ENCODE measurements around the gene CHD6.

CHD6 gene

GRCh38 chr20:41507436-41507835 lies 110.7 kb downstream of the CHD6 start:
- no peak for DNase-seq (ENCODE audit: low read depth)

GRCh38 chr20:41506192-41506915 lies 111.8 kb downstream of the CHD6 start:
- DNase-seq (ENCODE audit: low read depth) = no peak

- DNase-seq (ENCODE audit: low read depth) = no peak
Measured at GRCh38 chr20:41505184-41505583, 113.0 kb downstream of the CHD6 start.

GRCh38 chr20:41501376-41501775 lies 116.8 kb downstream of the CHD6 start:
- no peak for DNase-seq (ENCODE audit: low read depth)

- no peak for DNase-seq (ENCODE audit: low read depth)
Measured at GRCh38 chr20:41499961-41500725, 118.0 kb downstream of the CHD6 start.

- DNase-seq (ENCODE audit: low read depth) = no peak
Measured at GRCh38 chr20:41499064-41499463, 119.1 kb downstream of the CHD6 start.

GRCh38 chr20:41497186-41497895 lies 120.8 kb downstream of the CHD6 start:
- DNase-seq (ENCODE audit: low read depth) = no peak

GRCh38 chr20:41494451-41494850 lies 123.7 kb downstream of the CHD6 start:
- DNase-seq (ENCODE audit: low read depth) = no peak

- DNase-seq (ENCODE audit: low read depth) = no peak
Measured at GRCh38 chr20:41483553-41483930, 134.6 kb downstream of the CHD6 start.

- DNase-seq (ENCODE audit: low read depth) = no peak
Measured at GRCh38 chr20:41482647-41483552, 135.3 kb downstream of the CHD6 start.

GRCh38 chr20:41480054-41480770 lies 138.0 kb downstream of the CHD6 start:
- DNase-seq (ENCODE audit: low read depth) = no peak

GRCh38 chr20:41479113-41479512 lies 139.1 kb downstream of the CHD6 start:
- DNase-seq (ENCODE audit: low read depth) = no peak

GRCh38 chr20:41478026-41478425 lies 140.2 kb downstream of the CHD6 start:
- no peak for DNase-seq (ENCODE audit: low read depth)

GRCh38 chr20:41476446-41476845 lies 141.7 kb downstream of the CHD6 start:
- no peak for DNase-seq (ENCODE audit: low read depth)

GRCh38 chr20:41476013-41476441 lies 142.2 kb downstream of the CHD6 start:
- DNase-seq (ENCODE audit: low read depth) = no peak

GRCh38 chr20:41475503-41475902 lies 142.7 kb downstream of the CHD6 start:
- no peak for DNase-seq (ENCODE audit: low read depth)

GRCh38 chr20:41470362-41471095 lies 147.6 kb downstream of the CHD6 start:
- no peak for DNase-seq (ENCODE audit: low read depth)

- DNase-seq (ENCODE audit: low read depth) = no peak
Measured at GRCh38 chr20:41469868-41470267, 148.3 kb downstream of the CHD6 start.

- DNase-seq (ENCODE audit: low read depth) = no peak
Measured at GRCh38 chr20:41468994-41469600, 149.1 kb downstream of the CHD6 start.

GRCh38 chr20:41467690-41468089 lies 150.5 kb downstream of the CHD6 start:
- DNase-seq (ENCODE audit: low read depth) = no peak
